B cell (primary cell): ENCODE measurements around the gene PRKAG2. TPM values are rescaled to one million over a fixed set of nuclear protein-coding genes. Genes with fewer than 3 reads are reported as not detected.

Experiments used
- ATAC-seq: fragments of 200-7000 bp; cut with Tn5 transposase; one replicate; pipeline ENCODE4 v1.10.0; 2021; ENCODE audit warnings: low read depth, mild to moderate bottlenecking, moderate number of reproducible peaks, moderate library complexity
- CTCF ChIA-PET: fragments of 350-600 bp; sonication (Branson Sonifier 250); formaldehyde crosslinking; loops from one replicate; lab custom pipeline; 2021; ENCODE audit warnings: antibody characterized with exemption, inconsistent platforms; lab: Charles Lee
- POLR2A ChIA-PET: fragments of 350-600 bp; sonication (Branson Sonifier 250); formaldehyde crosslinking; loops from one replicate; lab custom pipeline; 2021; ENCODE audit warnings: antibody characterized with exemption; lab: Charles Lee
- DNase-seq: peaks from one replicate; pipeline ENCODE4 v3.0.0; 2013
- H2AFZ ChIP-seq: 2 replicates; pipeline ENCODE4 v1.6.1; 2012; ENCODE audit warnings: mild to moderate bottlenecking, low read depth, low read length; ENCODE audit not compliant: insufficient read depth, poor library complexity, severe bottlenecking
- H3K27ac ChIP-seq, 2 donors: 1 replicate in 1 of 2; 2 replicates in 1 of 2; pipeline ENCODE4 v1.5.1; 2012 to 2013; ENCODE audit warnings: low read length in 2 of 2, mild to moderate bottlenecking in 2 of 2, moderate library complexity in 1 of 2
- H3K27me3 ChIP-seq, 4 experiments: fragments of 200-600 bp in 1 of 4; sonication (generic) in 1 of 4; replicated peaks in 1 of 4; 1 replicate in 2 of 4; 2 replicates in 2 of 4; pipeline versions ENCODE4 v1.6.1 to v1.7.0; 2013 to 2016; ENCODE audit warnings: low read length in 3 of 4, mild to moderate bottlenecking in 2 of 4, mixed read lengths in 1 of 4, moderate library complexity in 1 of 4; ENCODE audit not compliant: insufficient read depth in 4 of 4, control insufficient read depth in 3 of 4; ENCODE audit errors: control extremely low read depth in 1 of 4
- H3K36me3 ChIP-seq, 2 experiments: replicated peaks in 1 of 2; 1 replicate in 1 of 2; 2 replicates in 1 of 2; pipeline versions ENCODE4 v1.6.1 to v1.7.1; 2013; ENCODE audit warnings: low read length in 1 of 2; ENCODE audit not compliant: insufficient read depth in 2 of 2, control insufficient read depth in 1 of 2; ENCODE audit errors: control extremely low read depth in 1 of 2, extremely low read depth in 1 of 2
- H3K4me1 ChIP-seq, 2 donors: fragments of 200-600 bp in 1 of 2; sonication (generic) in 1 of 2; 1 replicate in 1 of 2; 2 replicates in 1 of 2; pipeline versions ENCODE4 v1.5.1 to v1.6.1; 2013 to 2017; ENCODE audit warnings: low read length in 2 of 2; ENCODE audit not compliant: control insufficient read depth in 2 of 2, insufficient read depth in 2 of 2
- H3K4me2 ChIP-seq: replicated peaks from 2 replicates; pipeline ENCODE3; 2012; ENCODE audit warnings: mild to moderate bottlenecking, low read depth, low read length; ENCODE audit not compliant: poor library complexity, severe bottlenecking
- H3K4me3 ChIP-seq, 5 experiments: fragments of 200-600 bp in 1 of 5; sonication (generic) in 1 of 5; 1 replicate in 3 of 5; 2 replicates in 2 of 5; pipeline versions ENCODE4 v1.5.1 to v1.7.0; 2011 to 2016; ENCODE audit warnings: low read length in 4 of 5, mild to moderate bottlenecking in 4 of 5, low read depth in 2 of 5, control low read depth in 1 of 5, moderate library complexity in 1 of 5; ENCODE audit not compliant: insufficient read depth in 1 of 5; ENCODE audit errors: control extremely low read depth in 1 of 5, extremely low read depth in 1 of 5
- H3K79me2 ChIP-seq: fragments of 200-600 bp; sonication (generic); one replicate; pipeline ENCODE4 v1.6.0; 2016; ENCODE audit warnings: low read length; ENCODE audit not compliant: control insufficient read depth, insufficient read depth
- H3K9ac ChIP-seq: fragments of 200-600 bp; sonication (generic); 2 replicates; pipeline ENCODE4 v1.6.1; 2017; ENCODE audit warnings: mild to moderate bottlenecking, low read length, moderate library complexity
- H3K9me3 ChIP-seq, 3 donors: one replicate each; pipeline versions ENCODE4 v1.6.1 to v1.7.1; 2013; ENCODE audit warnings: low read length in 2 of 3; ENCODE audit not compliant: control insufficient read depth in 2 of 3, insufficient read depth in 1 of 3; ENCODE audit errors: control extremely low read depth in 1 of 3
- H4K20me1 ChIP-seq: 2 replicates; pipeline ENCODE4 v1.6.0; 2012; ENCODE audit warnings: mild to moderate bottlenecking, low read length; ENCODE audit not compliant: insufficient read depth, control insufficient read depth, poor library complexity, severe bottlenecking
- H3K27ac Mint-ChIP-seq: one replicate; pipeline ENCODE4 v1.8.0; 2021; ENCODE audit warnings: mixed read lengths
- H3K27me3 Mint-ChIP-seq: one replicate; pipeline ENCODE4 v1.8.0; 2021; ENCODE audit warnings: mixed read lengths
- H3K4me1 Mint-ChIP-seq: one replicate; pipeline ENCODE4 v1.8.0; 2021; ENCODE audit warnings: mixed read lengths
- H3K4me3 Mint-ChIP-seq: one replicate; pipeline ENCODE4 v1.8.0; 2021; ENCODE audit warnings: mixed read lengths
- H3K9me3 Mint-ChIP-seq: one replicate; pipeline ENCODE4 v1.8.0; 2022; ENCODE audit warnings: mixed read lengths; ENCODE audit not compliant: insufficient read depth
- CTCF ChIP-seq: fragments of 200-600 bp; IDR thresholded peaks from one replicate; pipeline ENCODE4 v1.8.0; 2022; ENCODE audit warnings: antibody characterized with exemption, mild to moderate bottlenecking
- EZH2 ChIP-seq: IDR thresholded peaks from 2 replicates; pipeline ENCODE4 v1.6.1; 2012; ENCODE audit warnings: borderline replicate concordance, low read depth, mild to moderate bottlenecking, moderate library complexity, low read length; ENCODE audit not compliant: insufficient read depth, poor library complexity, severe bottlenecking
- WGBS: methylation state at CpG from one replicate; pipeline ENCODE4 v1.1.5; 2013; ENCODE audit warnings: missing lambda C conversion rate; ENCODE audit not compliant: insufficient coverage; 5-methylcytosine and 5-hydroxymethylcytosine counted together
- intact Hi-C: fragments of 100-400 bp; cut with micrococcal nuclease; formaldehyde crosslinking; loops from one replicate; pipeline ENCODE4 v1.10.0; 2022
- polyA plus RNA-seq: library from polyadenylated mRNA; depleted of rRNA; stranded (reverse); fragments of >200 nt; gene quantifications from 2 replicates; pipeline ENCODE4 v1.2.3, GENCODE V29; 2012
- total RNA-seq, 2 donors: library from RNA; stranded (reverse); fragments of 120-200 nt in 1 of 2; gene quantifications; 1 replicate in 1 of 2; 2 replicates in 1 of 2; pipeline versions ENCODE4 v1.2.3 to v1.2.4, GENCODE V29; 2013 to 2022

PRKAG2 gene
- total and polyA plus RNA-seq, 2 donors (not counting 1 experiment from before 2014, with no cell fraction given), result 22.1 to 56.3 TPM

DNA sequence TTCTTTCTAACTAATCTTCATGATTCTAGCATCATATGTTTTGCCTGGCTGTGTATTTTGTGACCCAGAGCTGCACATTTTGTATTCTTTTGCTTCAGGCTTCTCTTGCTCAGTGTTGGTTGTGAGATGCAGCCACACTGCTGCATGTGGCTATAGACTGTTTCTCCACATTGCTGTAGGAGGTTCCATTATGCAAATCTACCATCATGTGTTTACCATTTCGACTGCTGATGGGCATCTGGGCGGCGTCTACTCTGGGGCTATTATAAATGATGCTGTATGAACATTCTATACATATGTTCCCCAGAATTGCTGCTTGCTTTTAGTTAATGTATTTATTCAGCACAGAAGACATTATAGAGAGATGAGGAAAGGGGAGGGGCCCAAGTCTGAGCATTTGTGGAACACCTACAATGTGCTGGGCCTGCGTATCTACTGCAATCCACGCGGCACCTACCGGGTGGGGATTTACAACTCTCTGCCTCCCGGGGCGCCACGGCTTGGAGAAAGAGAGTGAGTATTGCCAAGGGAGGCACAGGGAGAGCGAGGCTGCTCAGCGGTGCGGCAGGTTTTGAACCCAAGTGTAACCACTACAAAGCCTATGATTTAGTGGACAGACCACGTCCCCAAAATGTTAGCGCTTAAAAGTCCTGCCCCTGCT, 172.5 kb downstream of the PRKAG2 start:
- no peak overlapping the region for H3K4me2 ChIP-seq
- ATAC-seq, result no peak
- H3K4me1 Mint-ChIP-seq, result peaks cover 6% of the 10 kb centered on the region
- WGBS, result 97% methylated on average over 10 of the region's 15 CpGs
- H3K27ac ChIP-seq, result no peak overlapping the region
- ChIA-PET POLR2A (no interaction called here), CTCF (interaction anchor here (0.7 kb wide), 1 partner anchor 619 kb away, joined by 3 read pairs; no protein-coding TSS in a partner anchor)
- no peaks in the 10 kb centered on the region for H3K9me3 ChIP-seq
- intact Hi-C loops, result no loop called here
- H3K4me1 ChIP-seq, result no peaks in the 10 kb centered on the region
- no peak overlapping the region for H3K9ac ChIP-seq
- peaks cover 10% of the 10 kb centered on the region for H4K20me1 ChIP-seq
- no peak for DNase-seq
- H3K4me3 Mint-ChIP-seq, result no peak overlapping the region
- no peak overlapping the region for H2AFZ ChIP-seq
- no peak overlapping the region for H3K27ac Mint-ChIP-seq
- H3K27me3 ChIP-seq, result no peaks in the 10 kb centered on the region
- no peaks in the 10 kb centered on the region for H3K9me3 Mint-ChIP-seq
- H3K4me3 ChIP-seq, result no peak overlapping the region
- TF ChIP-seq CTCF, result no peak
- no peak for TF ChIP-seq EZH2
- no peaks in the 10 kb centered on the region for H3K27me3 Mint-ChIP-seq
- H3K36me3 ChIP-seq, result peaks cover 0 to under 1% of the 10 kb centered on the region in 2 experiments
- H3K79me2 ChIP-seq, result peaks cover 3% of the 10 kb centered on the region

- no peak overlapping the region for H3K4me2 ChIP-seq
- H3K27me3 ChIP-seq, result no peaks in the 10 kb centered on the region
- H3K36me3 ChIP-seq, result no peaks in the 10 kb centered on the region
- ATAC-seq, result no peak
- H3K9me3 ChIP-seq, result no peaks in the 10 kb centered on the region
- H3K9ac ChIP-seq, result no peak overlapping the region
- peaks cover 7% of the 10 kb centered on the region for H4K20me1 ChIP-seq
- H3K4me1 ChIP-seq, result no peaks in the 10 kb centered on the region
- ChIA-PET POLR2A (no interaction called here), CTCF (no interaction called here)
- no peak overlapping the region for H3K4me3 Mint-ChIP-seq
- no peak for DNase-seq
- 98% methylated on average over 9 of the region's 9 CpGs for WGBS
- H3K27ac ChIP-seq, result no peak overlapping the region
- no peak overlapping the region for H3K4me3 ChIP-seq
- H3K27ac Mint-ChIP-seq, result no peak overlapping the region
- no peaks in the 10 kb centered on the region for H3K9me3 Mint-ChIP-seq
- no peaks in the 10 kb centered on the region for H3K27me3 Mint-ChIP-seq
- H3K4me1 Mint-ChIP-seq, result peaks cover 12% of the 10 kb centered on the region
- intact Hi-C loops, result no loop called here
- peaks cover 3% of the 10 kb centered on the region for H3K79me2 ChIP-seq
- no peak for TF ChIP-seq EZH2
- no peak for TF ChIP-seq CTCF
- H2AFZ ChIP-seq, result no peak overlapping the region
These were observed 174.0 kb downstream of the PRKAG2 start for GRCh38 chr7:151702961-151703360.
